K562 (cell line): ENCODE results near the gene NUBP2. TPM values are rescaled to one million over a fixed set of nuclear protein-coding genes. Genes with fewer than 3 reads are reported as not detected.

Experiments
- ATAC-seq: fragments of 200-7000 bp; cut with Tn5 transposase; 3 replicates; pipeline ENCODE4 v1.9.1; 2020; ENCODE audit warnings: moderate library complexity
- BruUV-seq: library from RNA; stranded (reverse); fragments of 400-500 nt; replicated peaks from 2 replicates; lab custom pipeline; 2021; lab: Mats Ljungman, UMichigan
- CTCF ChIA-PET: fragments of 300-600 bp; formaldehyde crosslinking; extraction: SDS; loops from one replicate; lab custom pipeline; 2021; ENCODE audit warnings: low intra/inter-chr PET ratio; lab: Yijun Ruan, JAX
- POLR2A ChIA-PET: fragments of 300-600, 350-650 bp; sonication (Branson Sonifier 250); formaldehyde crosslinking; extraction: SDS; loops from one replicate; lab custom pipeline; 2021; ENCODE audit warnings: antibody characterized with exemption, inconsistent platforms; lab: Yijun Ruan, JAX
- DNase-seq, 4 experiments: peaks; one replicate each; pipeline versions ENCODE4 v3.0.0 to v3.0.0-alpha.2; 2011 to 2018; ENCODE audit warnings: low spot score in 3 of 4, mixed read lengths in 3 of 4; ENCODE audit errors: extremely low read depth in 1 of 4
- FAIRE-seq: peaks from 2 replicates; lab custom pipeline; 2011; peaks lifted over from hg19 to GRCh38; lab: Jason Lieb, UNC
- H2AFZ ChIP-seq: 2 replicates; pipeline ENCODE4 v1.6.0; 2011; ENCODE audit warnings: low read depth, low read length, control low read depth, inconsistent platforms
- H3K27ac ChIP-seq: fragments of 200-600 bp; 3 replicates; pipeline ENCODE4 v1.8.0; 2011; ENCODE audit warnings: low read depth, mild to moderate bottlenecking, control low read depth, inconsistent platforms, low read length, moderate library complexity, mixed read lengths; ENCODE audit errors: extremely low read depth
- H3K27me3 ChIP-seq, 2 experiments: fragments of 300-600 bp in 1 of 2; 2 replicates in 1 of 2; 3 replicates in 1 of 2; pipeline versions ENCODE4 v1.6.0 to v1.8.0; 2011; ENCODE audit warnings: inconsistent platforms in 2 of 2, low read length in 2 of 2, mild to moderate bottlenecking in 1 of 2, mixed read lengths in 1 of 2, moderate library complexity in 1 of 2; ENCODE audit not compliant: control insufficient read depth in 2 of 2, insufficient read depth in 2 of 2
- H3K36me3 ChIP-seq: fragments of 300-600 bp; 3 replicates; pipeline ENCODE4 v1.8.0; 2011; ENCODE audit warnings: mild to moderate bottlenecking, low read length, inconsistent platforms; ENCODE audit not compliant: control insufficient read depth, insufficient read depth
- H3K4me1 ChIP-seq, 2 experiments: fragments of 200-600 bp in 1 of 2; replicated peaks in 1 of 2; 2 replicates in 1 of 2; 3 replicates in 1 of 2; pipeline versions ENCODE4 v1.5.1 to v1.8.0; 2011; ENCODE audit warnings: inconsistent platforms in 2 of 2, low read length in 2 of 2, mild to moderate bottlenecking in 1 of 2, mixed read lengths in 1 of 2, moderate library complexity in 1 of 2; ENCODE audit not compliant: control insufficient read depth in 2 of 2, insufficient read depth in 2 of 2
- H3K4me2 ChIP-seq: 2 replicates; pipeline ENCODE4 v1.6.1; 2011; ENCODE audit warnings: low read length, control low read depth, inconsistent platforms, mixed read lengths; ENCODE audit not compliant: insufficient read depth
- H3K4me3 ChIP-seq: fragments of 200-600 bp; sonication (generic), shearing (Covaris generic); 2 replicates; pipeline ENCODE4 v1.5.1; 2016; ENCODE audit warnings: control low read depth, inconsistent platforms
- H3K79me2 ChIP-seq: fragments of 200-600 bp; 3 replicates; pipeline ENCODE4 v1.8.0; 2011; ENCODE audit warnings: low read length, inconsistent platforms; ENCODE audit not compliant: control insufficient read depth, insufficient read depth
- H3K9ac ChIP-seq, 2 experiments: 2 replicates each; pipeline versions ENCODE4 v1.6.0 to v1.6.1; 2011; ENCODE audit warnings: low read depth in 2 of 2, low read length in 2 of 2, control low read depth in 1 of 2, inconsistent platforms in 1 of 2, mild to moderate bottlenecking in 1 of 2, mixed read lengths in 1 of 2; ENCODE audit not compliant: insufficient read depth in 1 of 2
- H3K9me1 ChIP-seq: one replicate; pipeline ENCODE4 v1.6.0; 2011; ENCODE audit warnings: inconsistent platforms, mild to moderate bottlenecking, low read length, moderate library complexity; ENCODE audit not compliant: control insufficient read depth, insufficient read depth
- H3K9me3 ChIP-seq: replicated peaks from 2 replicates; pipeline ENCODE4 v1.5.1; 2011; ENCODE audit warnings: low read depth, low read length, inconsistent platforms; ENCODE audit not compliant: control insufficient read depth, insufficient read depth
- H4K20me1 ChIP-seq: replicated peaks from 2 replicates; pipeline ENCODE4 v1.6.1; 2011; ENCODE audit warnings: low read length, inconsistent platforms, mixed read lengths; ENCODE audit not compliant: control insufficient read depth, insufficient read depth
- CREB1 ChIP-seq, 2 experiments: sonication (generic) in 1 of 2; formaldehyde crosslinking in 1 of 2; IDR thresholded peaks; 2 replicates each; pipeline versions ENCODE4 v1.6.1 to v1.8.0; 2012 to 2022; ENCODE audit warnings: inconsistent platforms in 1 of 2, mild to moderate bottlenecking in 1 of 2, missing genetic modification reagents in 1 of 2, moderate library complexity in 1 of 2
- CXXC5 ChIP-seq: fragments of 250-450 bp; sonication (Bioruptor Pico); IDR thresholded peaks from 2 replicates; pipeline ENCODE4 v1.8.0; 2022; ENCODE audit warnings: inconsistent platforms, mild to moderate bottlenecking, moderate library complexity
- FOXJ2 ChIP-seq: fragments of 200-800 bp; sonication (Bioruptor generic); IDR thresholded peaks from 2 replicates; pipeline ENCODE4 v1.6.1; 2016; ENCODE audit warnings: missing genetic modification characterization, missing compliant biosample characterization
- JUN ChIP-seq, 2 experiments: sonication (generic) in 1 of 2; formaldehyde crosslinking in 1 of 2; IDR thresholded peaks; 2 replicates each; pipeline versions ENCODE4 v1.6.1 to v1.8.0; 2012 to 2022; ENCODE audit warnings: borderline replicate concordance in 2 of 2, mild to moderate bottlenecking in 2 of 2, improper control_type of control experiment in 1 of 2, low read depth in 1 of 2, low read length in 1 of 2, missing genetic modification reagents in 1 of 2
- KAT2B ChIP-seq: IDR thresholded peaks from one replicate; pipeline ENCODE4 v1.6.1; 2012; ENCODE audit warnings: low read depth, mild to moderate bottlenecking, control low read depth, inconsistent platforms, low read length, moderate library complexity
- NCOA2 ChIP-seq, 2 experiments: fragments of 450-650 bp; IDR thresholded peaks; 2 replicates each; pipeline ENCODE4 v1.6.1; 2018; ENCODE audit warnings: mild to moderate bottlenecking in 2 of 2, moderate library complexity in 1 of 2; ENCODE audit not compliant: partially characterized antibody in 2 of 2
- POLR3A ChIP-seq: IDR thresholded peaks from 2 replicates; pipeline ENCODE4 v1.6.1; 2011; ENCODE audit warnings: borderline replicate concordance, mild to moderate bottlenecking, moderate library complexity; ENCODE audit not compliant: insufficient read length, insufficient read depth; ENCODE audit errors: extremely low read depth
- PYGO2 ChIP-seq: fragments of 450-650 bp; IDR thresholded peaks from 2 replicates; pipeline ENCODE4 v1.6.1; 2016; ENCODE audit warnings: mild to moderate bottlenecking, missing genetic modification characterization, moderate library complexity, missing compliant biosample characterization
- REST ChIP-seq, 2 experiments: fragments of 450-650 bp; formaldehyde crosslinking in 1 of 2; IDR thresholded peaks; 2 replicates each; pipeline versions ENCODE4 v1.4.0 to v1.6.1; 2014 to 2020; ENCODE audit warnings: mild to moderate bottlenecking in 2 of 2, borderline replicate concordance in 1 of 2, low read depth in 1 of 2
- ZNF175 ChIP-seq: fragments of 200-800 bp; sonication (Bioruptor generic); IDR thresholded peaks from 2 replicates; pipeline ENCODE4 v1.6.1; 2016; ENCODE audit warnings: low read depth, mild to moderate bottlenecking, missing genetic modification characterization, missing compliant biosample characterization
- ZNF445 ChIP-seq: fragments of 250-450 bp; sonication (Bioruptor Pico); IDR thresholded peaks from 2 replicates; pipeline ENCODE4 v1.4.0; 2020; ENCODE audit warnings: low read depth, mild to moderate bottlenecking, moderate library complexity
- WGBS: fragments of 100-300 bp; shearing (Covaris generic); methylation state at CpG from one replicate; pipeline ENCODE4 v1.1.6; 2016; ENCODE audit warnings: low coverage, mixed read lengths; ENCODE audit not compliant: insufficient coverage; ENCODE audit errors: missing lambda C conversion rate; 5-methylcytosine and 5-hydroxymethylcytosine counted together
- in situ Hi-C: fragments of 300-500 bp; cut with MboI; formaldehyde crosslinking; loops from 4 replicates; pipeline ENCODE4 v1.15.0; 2018; ENCODE audit warnings: inconsistent platforms, mixed read lengths
- intact Hi-C: fragments of 100-400 bp; cut with micrococcal nuclease; formaldehyde crosslinking; loops from 2 replicates; pipeline ENCODE4 v1.14.2; 2022
- polyA plus RNA-seq, 8 experiments: library from polyadenylated mRNA; depleted of rRNA in 4 of 8; stranded (reverse) in 5 of 8; unstranded in 3 of 8; fragments of >200 nt; fragmentation: Nextera tagmentation in 2 of 8; fragmentation: Illumina TruSeq in 1 of 8; extraction: Ambion mirVana in 2 of 8; extraction: Trizol in 1 of 8; gene quantifications; 2 replicates each; pipeline versions ENCODE4 v1.2.1 to v1.2.3, GENCODE V29; 2011 to 2014; ENCODE audit warnings: inconsistent platforms in 1 of 8, missing spikeins in 1 of 8
- total RNA-seq, 7 experiments: library from RNA; depleted of rRNA in 6 of 7; stranded (reverse); fragments of >200 nt in 6 of 7; fragmentation: Illumina TruSeq in 2 of 7; extraction: Trizol in 2 of 7; gene quantifications; 2 replicates each; pipeline versions ENCODE4 v1.2.1 to v1.2.3, GENCODE V29; 2011 to 2021; ENCODE audit warnings: low replicate concordance in 1 of 7

NUBP2 gene
- total and polyA plus RNA-seq, 9 of the 15 experiments (the other 6 are each of a cell fraction or from before 2014, with no cell fraction given): 1.8 to 115 (median 24.0) TPM

GRCh38 chr16:1752853-1753252 lies 29.9 kb upstream of the NUBP2 start (continued):
- no peak for TF ChIP-seq CREB1 (IDR thresholded peaks at IDR 0.05)
- TF ChIP-seq CREB1 (CRISPR knock-in tag; IDR thresholded peaks at IDR 0.05): no peak

- TF ChIP-seq NCOA2 (IDR thresholded peaks at IDR 0.05; ENCODE audit: partially characterized antibody in 2 of 2) (no peak), ZNF445 (CRISPR knock-in tag) (no peak), KAT2B (no peak), REST (IDR thresholded peaks at IDR 0.05; ENCODE audit: borderline replicate concordance) (no peak), REST (CRISPR knock-in tag; IDR thresholded peaks at IDR 0.05; ENCODE audit: low read depth) (no peak), ZNF175 (CRISPR knock-in tag) (no peak), JUN (IDR thresholded peaks at IDR 0.05; ENCODE audit: borderline replicate concordance, low read depth, low read length) (no peak), JUN (CRISPR knock-in tag; IDR thresholded peaks at IDR 0.05; ENCODE audit: borderline replicate concordance) (no peak), FOXJ2 (tag) (no peak), PYGO2 (tag) (no peak), CXXC5 (CRISPR knock-in tag) (no peak), POLR3A (no peak)
- TF ChIP-seq, all 486 proteins: peak for 0
- DNase-seq (no peak), FAIRE-seq (no peak), ATAC-seq (no peak)
- peaks cover 3% of the 10 kb centered on the region for H3K9me1 ChIP-seq
- BruUV-seq: no TSS peak
- intact Hi-C loops (no loop called here), in situ Hi-C loops (no loop called here)
- H3K9me3 ChIP-seq: no peaks in the 10 kb centered on the region
- peaks cover 30% of the 10 kb centered on the region; the same call in 2 of the 3 replicates for H3K36me3 ChIP-seq
- peak overlapping the region in 1 of 2 experiments; percentile 68; a peak in 1 of 4 replicates for H3K9ac ChIP-seq
- no peaks in the 10 kb centered on the region for H3K27me3 ChIP-seq
- H4K20me1 ChIP-seq: no peaks in the 10 kb centered on the region
- H3K4me3 ChIP-seq: no peak overlapping the region
- peaks cover 0 to 20% of the 10 kb centered on the region in 2 experiments; a peak in 1 of 5 replicates for H3K4me1 ChIP-seq
- 93% methylated on average over 12 of the region's 12 CpGs for WGBS
- H3K4me2 ChIP-seq: no peak overlapping the region
- no peak overlapping the region for H3K27ac ChIP-seq
- ChIA-PET POLR2A (no interaction called here), CTCF (no interaction called here)
- H2AFZ ChIP-seq: no peak overlapping the region
- H3K79me2 ChIP-seq: no peaks in the 10 kb centered on the region
Observed at GRCh38 chr16:1754204-1754603, 28.6 kb upstream of the NUBP2 start.
